ENCODE data around the gene FGD3.

The FGD3 gene

DNA sequence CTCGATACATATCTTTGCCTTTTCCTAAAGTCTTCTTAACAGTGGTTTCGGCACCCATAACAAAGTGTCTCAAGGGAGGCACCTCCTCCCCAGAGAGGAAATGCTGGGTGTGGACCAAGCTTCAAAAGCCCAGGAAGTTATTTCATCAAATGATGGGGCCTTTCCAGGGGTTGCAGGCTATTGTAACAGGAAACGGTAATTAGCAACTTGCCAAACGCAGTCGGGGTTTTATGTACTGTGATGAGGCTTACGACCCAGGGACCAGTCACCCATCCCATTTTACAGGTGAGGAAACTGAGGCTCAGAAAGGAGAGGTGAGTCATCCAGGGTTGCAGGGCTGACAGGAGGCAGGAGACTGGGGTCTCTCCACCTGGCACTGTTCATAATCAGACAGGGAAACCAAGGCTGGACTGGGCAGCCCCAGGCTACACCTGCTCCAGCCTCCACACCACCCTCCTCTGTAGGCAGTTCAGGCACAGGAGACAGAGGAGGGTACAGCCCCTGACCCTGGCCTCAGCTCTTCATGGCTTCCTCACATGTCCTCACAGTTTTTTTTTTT lies 81.2 kb downstream of the FGD3 start:
- Histone ChIP-seq H3K9ac (ENCODE audit: low read depth in 1 of 2, low read length in 2 of 2) (no peak overlapping the region), H3K27me3 (ENCODE audit: control insufficient read depth in 1 of 2, insufficient read depth in 2 of 2, low read length in 2 of 2) (no peaks in the 10 kb centered on the region), H3K36me3 (ENCODE audit: control insufficient read depth in 1 of 2, insufficient read depth in 2 of 2, low read length in 2 of 2) (peaks cover 0 to 13% of the 10 kb centered on the region in 2 donors), H3K9me3 (ENCODE audit: control insufficient read depth in 1 of 2, low read length in 2 of 2) (no peaks in the 10 kb centered on the region), H3K27ac (ENCODE audit: low read depth, low read length) (no peak overlapping the region), H3K4me1 (ENCODE audit: control insufficient read depth in 1 of 2, insufficient read depth in 2 of 2, low read length in 2 of 2) (peaks cover 0 to 6% of the 10 kb centered on the region in 2 donors), H3K4me3 (ENCODE audit: low read depth in 1 of 2, low read length in 2 of 2) (no peak overlapping the region)

DNA sequence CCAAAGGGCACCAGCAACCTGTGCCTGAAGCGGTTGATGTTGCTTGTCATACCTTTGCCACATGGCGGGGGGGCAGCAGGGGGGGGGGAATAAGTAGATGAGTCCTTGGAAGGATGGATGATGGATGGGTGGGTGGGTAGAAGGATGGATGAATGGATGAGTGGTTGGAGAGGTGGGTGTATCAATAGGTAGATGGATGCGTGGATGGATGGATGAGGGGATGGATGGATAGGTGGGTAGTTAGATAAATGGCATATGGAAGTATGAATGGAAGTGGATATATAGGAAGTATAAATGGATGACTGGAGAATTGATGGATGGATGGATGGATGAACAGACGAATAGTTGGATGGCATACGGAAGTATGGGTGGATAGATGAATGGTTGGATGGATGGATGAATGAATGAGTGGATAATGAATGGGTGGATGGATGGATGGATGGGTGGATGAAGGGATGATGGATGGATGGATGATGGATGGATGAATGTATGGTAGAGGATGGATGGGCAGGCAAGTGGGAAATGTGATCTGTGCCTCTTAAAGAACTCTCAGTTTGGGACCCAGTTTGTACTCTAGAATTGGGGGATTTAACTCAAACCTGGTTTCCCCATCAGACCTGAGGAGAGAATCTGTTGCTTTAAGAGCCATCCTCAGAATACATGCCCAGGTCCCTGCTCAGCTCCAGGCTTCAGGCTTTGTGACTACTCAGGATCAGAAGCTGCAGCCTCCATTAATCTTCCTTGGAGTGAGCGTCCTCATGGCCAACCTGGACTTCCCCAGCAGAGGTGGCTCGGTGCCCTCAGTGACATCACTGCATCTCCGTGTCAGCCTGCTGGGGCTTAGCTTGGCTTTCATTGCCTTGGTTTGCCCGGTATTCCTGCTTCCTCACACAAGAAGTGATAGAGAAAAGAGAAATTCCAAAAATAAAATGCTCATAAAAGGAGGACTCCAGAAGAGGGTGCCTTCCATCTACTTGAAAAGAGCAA lies 83.6 kb downstream of the FGD3 start:
- Histone ChIP-seq H3K9me3 (ENCODE audit: control insufficient read depth in 1 of 2, low read length in 2 of 2) (no peaks in the 10 kb centered on the region), H3K4me1 (ENCODE audit: control insufficient read depth in 1 of 2, insufficient read depth in 2 of 2, low read length in 2 of 2) (peaks cover 0 to 6% of the 10 kb centered on the region in 2 donors), H3K27ac (ENCODE audit: low read depth, low read length) (no peak overlapping the region), H3K27me3 (ENCODE audit: control insufficient read depth in 1 of 2, insufficient read depth in 2 of 2, low read length in 2 of 2) (no peaks in the 10 kb centered on the region), H3K4me3 (ENCODE audit: low read depth in 1 of 2, low read length in 2 of 2) (no peak overlapping the region), H3K36me3 (ENCODE audit: control insufficient read depth in 1 of 2, insufficient read depth in 2 of 2, low read length in 2 of 2) (peaks cover 0 to 17% of the 10 kb centered on the region in 2 donors), H3K9ac (ENCODE audit: low read depth in 1 of 2, low read length in 2 of 2) (no peak overlapping the region)

DNA sequence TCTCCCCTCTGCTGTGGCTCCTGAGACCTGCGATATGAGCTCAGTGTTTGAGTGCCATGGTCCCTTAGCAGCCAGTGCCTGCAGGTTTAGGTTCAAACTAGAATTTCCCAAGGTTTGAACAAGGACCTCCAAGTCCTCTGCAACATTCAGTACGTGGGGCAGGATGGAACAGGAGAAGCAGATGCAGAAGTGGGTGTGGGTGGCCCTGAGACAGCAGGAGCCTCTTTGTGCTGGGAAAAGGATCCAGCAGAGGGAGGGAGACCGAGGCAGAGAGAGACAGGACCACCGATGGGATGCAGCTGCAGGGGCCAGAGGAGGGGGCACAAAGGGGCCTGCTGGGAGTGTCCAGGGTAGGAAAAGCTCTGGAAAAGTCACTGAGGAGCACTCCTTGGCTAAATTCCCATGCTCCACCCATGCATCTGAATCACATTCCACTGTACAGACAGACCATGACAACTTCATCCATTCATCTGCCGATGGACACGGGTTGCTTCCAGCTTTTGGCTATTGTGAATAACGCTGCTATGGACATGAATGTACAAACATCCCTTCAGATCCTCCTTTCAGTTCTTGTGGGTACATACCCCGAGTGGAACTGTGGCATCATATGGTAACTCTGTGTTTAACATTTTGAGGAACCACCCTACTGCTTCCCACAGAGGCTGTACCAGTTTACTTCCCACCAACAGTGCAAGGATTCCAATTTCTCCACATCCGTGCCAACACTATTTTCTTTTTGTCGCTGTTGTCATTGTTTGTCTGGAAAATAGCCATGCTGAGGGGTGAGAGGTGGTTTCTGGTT lies 84.5 kb downstream of the FGD3 start:
- peaks cover 0 to 17% of the 10 kb centered on the region in 2 donors for H3K36me3 ChIP-seq (ENCODE audit: control insufficient read depth in 1 of 2, insufficient read depth in 2 of 2, low read length in 2 of 2)
- H3K27ac ChIP-seq (ENCODE audit: low read depth, low read length), result no peak overlapping the region
- H3K4me3 ChIP-seq (ENCODE audit: low read depth in 1 of 2, low read length in 2 of 2), result no peak overlapping the region
- H3K9ac ChIP-seq (ENCODE audit: low read depth in 1 of 2, low read length in 2 of 2), result no peak overlapping the region
- no peaks in the 10 kb centered on the region for H3K27me3 ChIP-seq (ENCODE audit: control insufficient read depth in 1 of 2, insufficient read depth in 2 of 2, low read length in 2 of 2)
- peaks cover 0 to 6% of the 10 kb centered on the region in 2 donors for H3K4me1 ChIP-seq (ENCODE audit: control insufficient read depth in 1 of 2, insufficient read depth in 2 of 2, low read length in 2 of 2)
- no peaks in the 10 kb centered on the region for H3K9me3 ChIP-seq (ENCODE audit: control insufficient read depth in 1 of 2, low read length in 2 of 2)

DNA sequence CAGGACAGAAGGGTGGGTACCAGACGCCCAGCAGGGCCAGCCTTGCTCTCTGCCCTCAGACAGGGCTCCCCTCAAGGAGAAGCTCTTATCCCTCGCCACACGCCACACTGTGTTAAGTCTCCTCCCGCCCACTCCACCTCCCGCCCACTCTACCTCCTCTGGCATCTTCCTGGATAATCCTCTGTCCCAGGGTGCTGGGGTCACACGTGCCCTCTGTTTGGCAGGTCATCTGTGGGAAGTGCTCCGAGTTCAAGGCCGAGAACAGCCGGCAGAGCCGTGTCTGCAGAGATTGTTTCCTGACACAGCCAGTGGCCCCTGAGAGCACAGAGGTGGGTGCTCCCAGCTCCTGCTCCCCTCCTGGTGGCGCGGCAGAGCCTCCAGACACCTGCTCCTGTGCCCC lies 85.2 kb downstream of the FGD3 start:
- no peak overlapping the region for H3K9ac ChIP-seq (ENCODE audit: low read depth in 1 of 2, low read length in 2 of 2)
- H3K27me3 ChIP-seq (ENCODE audit: control insufficient read depth in 1 of 2, insufficient read depth in 2 of 2, low read length in 2 of 2), result no peaks in the 10 kb centered on the region
- no peaks in the 10 kb centered on the region for H3K9me3 ChIP-seq (ENCODE audit: control insufficient read depth in 1 of 2, low read length in 2 of 2)
- peaks cover 0 to 17% of the 10 kb centered on the region in 2 donors for H3K36me3 ChIP-seq (ENCODE audit: control insufficient read depth in 1 of 2, insufficient read depth in 2 of 2, low read length in 2 of 2)
- no peak overlapping the region for H3K27ac ChIP-seq (ENCODE audit: low read depth, low read length)
- no peak overlapping the region for H3K4me3 ChIP-seq (ENCODE audit: low read depth in 1 of 2, low read length in 2 of 2)
- H3K4me1 ChIP-seq (ENCODE audit: control insufficient read depth in 1 of 2, insufficient read depth in 2 of 2, low read length in 2 of 2), result peaks cover 0 to 6% of the 10 kb centered on the region in 2 donors

DNA sequence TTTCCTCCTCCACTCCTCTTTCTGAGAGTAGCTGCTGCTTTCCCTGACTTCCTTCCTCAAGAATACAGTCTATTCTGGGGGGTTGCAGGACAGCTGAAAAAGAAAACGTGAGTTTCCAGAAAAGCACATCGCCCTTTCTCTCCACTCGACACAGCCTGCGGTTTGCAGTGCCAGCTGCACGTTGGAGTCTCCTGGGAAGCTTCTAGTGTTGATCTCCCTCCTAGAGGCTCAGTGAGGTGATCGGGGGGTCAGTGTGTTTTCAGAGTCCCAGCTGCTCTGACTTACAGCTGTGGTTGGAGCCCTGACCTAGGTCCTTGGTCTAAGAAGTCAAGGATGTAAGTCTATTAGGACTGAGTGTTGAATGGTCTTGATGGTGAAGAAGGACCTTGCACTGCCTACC lies 86.2 kb downstream of the FGD3 start:
- H3K27me3 ChIP-seq (ENCODE audit: control insufficient read depth in 1 of 2, insufficient read depth in 2 of 2, low read length in 2 of 2), result no peaks in the 10 kb centered on the region
- H3K4me1 ChIP-seq (ENCODE audit: control insufficient read depth in 1 of 2, insufficient read depth in 2 of 2, low read length in 2 of 2), result peaks cover 0 to 10% of the 10 kb centered on the region in 2 donors
- H3K4me3 ChIP-seq (ENCODE audit: low read depth in 1 of 2, low read length in 2 of 2), result no peak overlapping the region
- no peaks in the 10 kb centered on the region for H3K9me3 ChIP-seq (ENCODE audit: control insufficient read depth in 1 of 2, low read length in 2 of 2)
- H3K9ac ChIP-seq (ENCODE audit: low read depth in 1 of 2, low read length in 2 of 2), result no peak overlapping the region
- peaks cover 0 to 17% of the 10 kb centered on the region in 2 donors for H3K36me3 ChIP-seq (ENCODE audit: control insufficient read depth in 1 of 2, insufficient read depth in 2 of 2, low read length in 2 of 2)
- no peak overlapping the region for H3K27ac ChIP-seq (ENCODE audit: low read depth, low read length)

DNA sequence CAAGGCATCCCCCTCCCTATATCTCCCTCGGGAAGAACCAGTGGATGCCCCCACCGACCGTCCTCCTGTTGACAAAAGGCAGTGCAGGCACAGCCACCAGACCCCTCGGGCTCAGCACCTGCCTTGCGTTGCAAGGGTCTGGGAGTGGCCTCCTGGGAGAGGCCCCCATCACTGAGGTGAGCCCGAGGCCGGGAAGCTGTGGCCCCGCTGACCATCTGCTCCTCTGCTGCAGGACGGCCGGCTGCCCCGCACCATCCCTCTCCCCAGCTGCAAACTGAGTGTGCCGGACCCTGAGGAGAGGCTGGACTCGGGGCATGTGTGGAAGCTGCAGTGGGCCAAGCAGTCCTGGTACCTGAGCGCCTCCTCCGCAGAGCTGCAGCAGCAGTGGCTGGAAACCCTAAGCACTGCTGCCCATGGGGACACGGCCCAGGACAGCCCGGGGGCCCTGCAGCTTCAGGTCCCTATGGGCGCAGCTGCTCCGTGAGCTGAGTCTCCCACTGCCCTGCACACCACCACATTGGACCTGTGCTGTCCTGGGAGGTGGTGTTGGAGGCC lies 87.9 kb downstream of the FGD3 start:
- Histone ChIP-seq H3K9ac (ENCODE audit: low read depth in 1 of 2, low read length in 2 of 2) (no peak overlapping the region), H3K4me3 (ENCODE audit: low read depth in 1 of 2, low read length in 2 of 2) (no peak overlapping the region)

DNA sequence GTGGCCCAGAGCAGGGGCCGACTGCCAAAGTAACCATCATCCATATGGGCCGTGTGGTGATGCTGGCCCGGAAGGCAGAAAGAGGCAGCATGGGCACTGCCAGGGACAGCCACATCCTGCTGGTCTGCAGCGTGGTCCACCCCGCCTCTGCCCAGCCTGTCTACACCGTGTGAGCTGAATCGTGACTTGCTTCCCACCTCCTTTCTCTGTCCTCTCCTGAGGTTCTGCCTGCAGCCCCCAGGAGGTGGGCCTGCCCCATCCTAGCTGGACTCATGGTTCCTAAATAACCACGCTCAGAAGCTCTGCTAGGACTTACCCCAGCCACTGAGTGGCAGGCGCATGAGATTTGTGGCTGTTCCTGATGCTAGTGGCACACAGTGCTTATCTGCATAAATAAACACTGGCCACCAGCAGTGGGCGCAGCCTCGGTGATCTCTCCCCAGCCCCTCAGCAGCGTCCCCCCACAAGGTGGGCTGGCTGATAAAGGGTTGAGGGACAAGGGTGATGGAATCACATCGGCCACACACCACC lies 88.6 kb downstream of the FGD3 start:
- peaks cover 0 to 10% of the 10 kb centered on the region in 2 donors for H3K4me1 ChIP-seq (ENCODE audit: control insufficient read depth in 1 of 2, insufficient read depth in 2 of 2, low read length in 2 of 2)
- no peaks in the 10 kb centered on the region for H3K9me3 ChIP-seq (ENCODE audit: control insufficient read depth in 1 of 2, low read length in 2 of 2)
- no peak overlapping the region for H3K9ac ChIP-seq (ENCODE audit: low read depth in 1 of 2, low read length in 2 of 2)
- H3K4me3 ChIP-seq (ENCODE audit: low read depth in 1 of 2, low read length in 2 of 2), result no peak overlapping the region
- H3K27ac ChIP-seq (ENCODE audit: low read depth, low read length), result no peak overlapping the region
- H3K27me3 ChIP-seq (ENCODE audit: control insufficient read depth in 1 of 2, insufficient read depth in 2 of 2, low read length in 2 of 2), result no peaks in the 10 kb centered on the region
- H3K36me3 ChIP-seq (ENCODE audit: control insufficient read depth in 1 of 2, insufficient read depth in 2 of 2, low read length in 2 of 2), result peaks cover 0 to 10% of the 10 kb centered on the region in 2 donors

More for the DNA sequence above, 87.9 kb downstream of the FGD3 start:
- Histone ChIP-seq H3K4me1 (ENCODE audit: control insufficient read depth in 1 of 2, insufficient read depth in 2 of 2, low read length in 2 of 2) (peaks cover 0 to 10% of the 10 kb centered on the region in 2 donors), H3K27ac (ENCODE audit: low read depth, low read length) (no peak overlapping the region), H3K27me3 (ENCODE audit: control insufficient read depth in 1 of 2, insufficient read depth in 2 of 2, low read length in 2 of 2) (no peaks in the 10 kb centered on the region), H3K36me3 (ENCODE audit: control insufficient read depth in 1 of 2, insufficient read depth in 2 of 2, low read length in 2 of 2) (peaks cover 0 to 10% of the 10 kb centered on the region in 2 donors), H3K9me3 (ENCODE audit: control insufficient read depth in 1 of 2, low read length in 2 of 2) (no peaks in the 10 kb centered on the region)

DNA sequence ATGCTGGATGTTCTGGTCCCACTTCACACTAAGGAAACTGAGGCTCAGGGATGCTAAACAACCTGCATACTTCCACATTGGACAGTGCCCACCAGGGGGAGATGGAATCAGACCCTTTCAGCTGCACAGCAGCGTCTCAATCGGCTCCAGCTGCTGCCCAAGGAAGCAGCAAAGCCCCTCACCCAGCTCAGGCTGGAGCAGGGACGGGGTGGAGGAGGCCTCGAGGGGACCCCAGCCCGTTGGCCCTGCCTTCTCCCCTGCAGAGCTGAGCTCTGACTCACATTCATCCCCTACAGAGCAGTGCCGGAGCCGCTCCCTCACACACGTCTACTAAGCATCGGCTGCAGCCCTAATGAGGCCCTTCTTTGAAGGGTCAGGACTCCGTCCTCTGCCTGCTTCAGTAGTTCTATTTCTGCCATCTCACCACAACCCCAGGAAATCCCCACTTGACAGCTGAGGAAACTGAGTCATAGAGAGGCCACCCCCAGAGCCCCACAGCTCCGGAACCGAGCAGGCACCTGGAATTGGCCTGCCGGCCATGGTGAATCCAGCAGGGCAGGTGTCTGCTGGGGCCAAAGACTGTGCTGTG lies 89.7 kb downstream of the FGD3 start:
- H3K4me3 ChIP-seq (ENCODE audit: low read depth in 1 of 2, low read length in 2 of 2), result no peak overlapping the region
- H3K27ac ChIP-seq (ENCODE audit: low read depth, low read length), result no peak overlapping the region
- H3K4me1 ChIP-seq (ENCODE audit: control insufficient read depth in 1 of 2, insufficient read depth in 2 of 2, low read length in 2 of 2), result peaks cover 0 to 5% of the 10 kb centered on the region in 2 donors

DNA sequence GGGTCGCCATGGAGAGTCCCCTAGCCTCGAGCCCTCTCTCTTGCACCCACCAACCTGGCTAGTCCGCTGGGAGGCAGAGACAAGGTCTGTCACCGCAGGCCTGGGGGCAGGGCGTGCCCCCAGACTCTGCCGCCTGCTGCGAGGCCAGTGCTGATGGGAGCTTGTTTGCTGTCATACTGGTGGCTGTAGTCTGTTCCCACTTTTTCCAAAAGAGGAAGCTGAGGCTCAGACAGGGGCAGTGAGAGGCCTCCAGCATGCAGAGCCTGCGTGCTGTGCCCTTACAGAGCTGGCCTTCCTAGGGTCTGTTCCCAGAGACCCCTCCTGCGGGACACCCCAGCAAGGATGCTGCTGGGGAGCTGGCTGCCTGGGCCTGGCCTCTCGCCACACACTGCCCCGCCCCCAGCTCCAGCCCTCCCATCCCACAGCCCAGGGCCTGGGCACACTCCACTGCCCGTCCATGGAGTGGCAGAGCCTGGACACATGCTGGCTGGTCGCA lies 90.2 kb downstream of the FGD3 start:
- H3K4me3 ChIP-seq (ENCODE audit: low read depth in 1 of 2, low read length in 2 of 2), result no peak overlapping the region
- H3K36me3 ChIP-seq (ENCODE audit: control insufficient read depth in 1 of 2, insufficient read depth in 2 of 2, low read length in 2 of 2), result peaks cover 0 to 6% of the 10 kb centered on the region in 2 donors
- peaks cover 0 to 3% of the 10 kb centered on the region in 2 donors for H3K4me1 ChIP-seq (ENCODE audit: control insufficient read depth in 1 of 2, insufficient read depth in 2 of 2, low read length in 2 of 2)
- H3K27ac ChIP-seq (ENCODE audit: low read depth, low read length), result no peak overlapping the region
- H3K9ac ChIP-seq (ENCODE audit: low read depth in 1 of 2, low read length in 2 of 2), result no peak overlapping the region
- no peaks in the 10 kb centered on the region for H3K9me3 ChIP-seq (ENCODE audit: control insufficient read depth in 1 of 2, low read length in 2 of 2)
- H3K27me3 ChIP-seq (ENCODE audit: control insufficient read depth in 1 of 2, insufficient read depth in 2 of 2, low read length in 2 of 2), result no peaks in the 10 kb centered on the region

More for the DNA sequence above, 89.7 kb downstream of the FGD3 start:
- Histone ChIP-seq H3K9ac (ENCODE audit: low read depth in 1 of 2, low read length in 2 of 2) (no peak overlapping the region), H3K36me3 (ENCODE audit: control insufficient read depth in 1 of 2, insufficient read depth in 2 of 2, low read length in 2 of 2) (peaks cover 0 to 6% of the 10 kb centered on the region in 2 donors), H3K9me3 (ENCODE audit: control insufficient read depth in 1 of 2, low read length in 2 of 2) (no peaks in the 10 kb centered on the region), H3K27me3 (ENCODE audit: control insufficient read depth in 1 of 2, insufficient read depth in 2 of 2, low read length in 2 of 2) (no peaks in the 10 kb centered on the region)
